Activated CD4-positive, CD25-positive, alpha-beta regulatory T cell treated with anti-CD3 and anti-CD28 coated beads, Interleukin-2, amount 50 U/mL, for 24 hours (primary cell): ENCODE data around the gene DNM1.

Experiments used
- ATAC-seq, 2 donors: fragments of 150-1000 bp; cut with Tn5 transposase; one replicate each; pipeline ENCODE4 v1.10.0; 2021; ENCODE audit warnings: mild to moderate bottlenecking in 1 of 2, moderate library complexity in 1 of 2

The DNM1 gene

DNA sequence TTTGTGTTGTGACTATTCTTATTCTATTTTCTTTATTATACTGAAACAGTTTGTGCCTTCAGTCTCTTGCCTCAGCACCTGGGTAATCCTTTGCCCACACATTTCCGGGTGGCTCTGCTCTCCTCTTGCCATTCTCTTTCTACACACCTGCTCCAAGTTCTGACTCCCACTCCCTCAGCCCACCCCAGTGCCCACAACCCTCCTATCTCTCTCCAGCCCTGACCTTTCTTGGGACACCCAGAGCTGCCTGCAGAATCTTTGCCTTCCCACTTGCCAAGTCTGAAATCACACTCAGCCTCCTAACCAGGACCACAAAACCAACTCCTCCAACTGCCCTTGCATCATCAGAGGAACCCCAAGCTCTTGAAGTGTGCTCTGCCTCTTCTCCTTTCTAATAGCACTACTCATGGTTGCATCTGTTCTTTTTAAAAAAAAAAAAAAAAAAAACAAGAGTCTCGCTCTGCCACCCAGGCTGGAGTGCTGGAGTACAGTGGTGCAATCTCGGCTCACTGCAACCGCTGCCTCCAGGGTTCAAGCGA, 77.0 kb downstream of the DNM1 start:
- ATAC-seq: no peak

GRCh38 chr9:128282500-128282899, 79.3 kb downstream of the DNM1 start:
- no peak for ATAC-seq

DNA sequence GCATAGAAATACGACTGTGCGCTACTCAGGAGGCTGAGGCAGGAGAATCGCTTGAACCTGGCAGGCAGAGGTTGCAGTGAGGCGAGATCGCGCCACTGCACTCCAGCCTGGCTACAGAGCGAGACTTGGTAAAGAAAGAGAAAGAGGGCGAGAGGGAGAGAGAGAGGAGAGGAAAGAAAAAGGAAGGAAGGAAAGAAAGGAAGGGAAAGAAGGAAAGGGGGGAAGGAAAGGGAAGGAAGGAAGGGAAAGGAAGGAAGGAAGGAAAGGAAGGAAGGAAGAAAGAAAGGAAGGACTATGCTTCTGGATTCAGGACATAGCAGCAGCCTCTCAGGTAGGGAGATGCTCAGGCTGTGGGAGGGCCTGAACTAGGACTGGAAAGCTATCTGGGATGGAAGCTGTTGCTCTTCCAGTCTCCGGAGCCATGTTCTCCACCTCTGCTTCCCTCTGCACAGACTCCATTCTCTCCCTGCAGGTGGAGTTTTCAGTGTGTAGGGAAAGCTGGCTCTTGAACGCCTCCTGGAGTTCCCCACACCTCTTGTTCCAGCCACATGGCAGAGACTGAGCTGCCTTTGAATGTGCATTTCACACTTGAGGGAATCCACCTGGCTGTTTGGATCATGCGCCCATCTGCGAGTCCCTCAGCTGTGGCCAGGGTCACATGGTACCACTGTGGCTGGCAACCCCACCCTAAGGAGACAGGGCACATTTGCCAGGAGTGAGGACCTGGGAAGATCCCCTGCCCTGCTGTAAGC, 82.0 kb downstream of the DNM1 start:
- no peak for ATAC-seq

DNA sequence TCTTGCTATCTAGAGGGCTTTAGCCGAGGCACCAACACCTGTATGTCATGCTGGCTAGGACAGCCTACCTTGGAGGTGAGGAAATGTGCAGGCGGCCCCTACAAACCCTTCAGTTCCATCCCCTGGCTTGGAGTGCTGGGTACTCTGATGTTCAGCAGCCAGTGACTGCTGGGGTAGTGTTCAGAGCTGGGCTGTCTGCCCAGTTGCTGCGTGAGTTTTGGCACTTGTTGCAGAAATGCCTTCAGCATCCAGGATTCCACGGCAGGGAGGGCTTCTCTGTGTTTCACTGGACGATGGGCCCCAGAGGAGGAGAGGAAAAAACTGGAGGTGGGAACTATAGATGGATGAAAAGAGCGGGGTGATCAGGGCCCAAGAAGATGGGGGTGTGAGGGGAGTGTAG, 83.3 kb downstream of the DNM1 start:
- ATAC-seq: no peak

DNA sequence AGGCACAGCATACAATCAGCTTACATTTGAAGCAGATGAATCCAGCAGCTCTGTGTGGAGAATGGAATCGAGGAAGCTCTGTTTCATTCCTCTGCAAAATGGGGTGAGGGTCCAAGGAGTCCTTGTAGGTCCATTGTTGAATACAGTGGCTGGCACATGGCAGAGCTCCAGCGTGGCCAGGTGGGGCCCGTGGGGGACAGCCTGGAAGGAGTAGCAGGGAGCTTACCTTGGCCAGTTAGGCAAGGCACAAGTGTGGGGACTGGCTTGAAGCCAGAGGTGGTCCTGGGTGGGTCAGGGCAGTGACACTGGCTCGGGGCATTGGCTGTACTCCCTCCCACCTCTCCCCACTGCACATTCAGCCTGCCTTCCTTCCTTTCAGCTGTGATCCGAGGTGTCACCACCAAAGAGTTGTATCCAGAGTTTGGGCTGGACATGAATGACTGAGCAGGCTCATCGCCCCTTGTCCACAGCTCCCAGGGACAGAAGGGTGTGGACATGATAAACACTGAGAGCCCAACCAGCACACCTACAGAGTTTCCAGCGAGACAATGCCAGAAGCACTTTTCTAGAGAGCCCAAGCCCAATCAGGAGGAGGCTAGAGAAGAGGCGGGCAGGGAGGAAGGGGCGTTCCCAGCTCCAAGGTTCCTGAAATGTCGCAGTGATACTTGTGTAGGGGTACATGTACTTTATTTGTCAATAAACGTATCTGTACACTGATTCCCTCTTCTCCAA, 85.3 kb downstream of the DNM1 start:
- ATAC-seq: no peak

GRCh38 chr9:128292009-128292408, 88.8 kb downstream of the DNM1 start:
- ATAC-seq: no peak

- ATAC-seq: no peak
Observed at GRCh38 chr9:128293091-128293490, 89.9 kb downstream of the DNM1 start.

GRCh38 chr9:128294142-128294541, 91.0 kb downstream of the DNM1 start:
- no peak for ATAC-seq

GRCh38 chr9:128296340-128297220, 93.4 kb downstream of the DNM1 start:
- ATAC-seq: no peak

DNA sequence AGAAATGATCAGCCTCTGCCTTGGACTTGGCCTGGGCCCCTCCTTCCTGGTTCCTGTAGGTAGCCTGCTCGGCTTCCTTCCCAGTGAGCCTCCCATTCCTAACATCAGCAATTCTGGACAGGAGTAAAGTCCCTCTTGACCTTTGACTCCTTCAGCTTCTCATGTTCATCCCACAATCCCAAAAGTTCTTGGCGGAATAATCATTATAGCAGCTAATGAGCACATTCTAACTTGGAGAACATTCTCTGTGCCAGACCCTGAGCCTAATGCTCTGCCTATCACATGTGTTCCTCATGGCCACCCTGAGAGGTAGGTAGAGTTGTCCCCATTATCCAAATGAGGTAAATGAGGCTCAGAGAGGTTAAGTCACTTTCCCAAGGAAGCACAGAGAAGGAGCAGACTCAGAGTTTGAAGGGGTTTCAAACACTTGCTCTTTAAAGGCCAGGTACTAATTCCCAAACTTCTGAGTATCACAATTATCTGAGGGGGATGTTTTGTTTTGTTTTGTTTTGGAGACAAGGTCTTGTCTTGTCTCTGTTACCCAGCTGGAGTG, 94.1 kb downstream of the DNM1 start:
- ATAC-seq: no peak

DNA sequence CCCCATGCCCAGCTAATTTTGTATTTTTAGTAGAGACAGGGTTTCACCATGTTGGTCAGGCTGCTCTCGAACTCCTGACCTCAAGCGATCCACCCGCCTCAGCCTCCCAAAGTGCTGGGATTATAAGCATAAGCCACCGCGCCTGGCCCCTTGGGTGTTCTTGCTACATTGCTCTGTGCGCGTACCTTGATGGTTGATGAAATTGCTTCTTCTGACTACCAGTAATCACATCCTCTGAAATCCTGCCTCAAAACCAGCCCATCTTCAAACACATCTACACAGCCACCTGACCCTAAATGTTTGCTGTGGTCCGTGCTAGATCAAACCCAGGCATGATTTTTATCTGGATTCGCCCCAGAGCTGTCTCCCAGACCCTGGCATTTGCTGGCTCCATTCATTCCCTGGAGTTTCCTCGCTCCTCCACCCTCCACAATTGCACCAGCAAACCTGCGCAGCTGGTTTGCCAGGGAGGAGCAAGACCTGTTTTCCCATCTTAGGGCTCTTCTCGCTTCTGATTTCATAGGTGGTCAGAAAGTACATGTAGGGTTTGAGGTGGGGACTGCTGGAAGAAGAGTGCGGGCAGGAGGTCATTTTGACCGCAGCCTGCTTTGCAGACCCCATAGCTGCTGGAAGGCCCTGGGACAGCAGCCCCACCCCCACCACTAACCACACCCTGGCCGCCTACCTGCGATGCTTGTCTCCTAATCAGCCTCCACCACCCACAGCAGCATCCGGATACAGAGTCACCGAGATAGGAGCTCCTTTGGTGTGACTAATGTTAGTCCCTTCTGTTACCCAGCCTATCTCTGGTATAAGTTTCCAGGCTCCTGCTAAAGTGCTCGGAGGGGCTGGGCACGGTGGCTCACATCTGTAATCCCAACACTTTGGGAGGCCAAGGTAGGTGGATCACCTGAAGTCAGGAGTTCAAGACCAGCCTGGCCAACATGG, 95.6 kb downstream of the DNM1 start:
- ATAC-seq: no peak

- ATAC-seq: no peak
Observed at GRCh38 chr9:128304136-128304970, 101.2 kb downstream of the DNM1 start.
